NCI-H1092 treated with DMSO at 0.1 percent for 48 hours (cell line): ENCODE data around the gene CCDC122.
A peak's percentile ranks its signal among the peaks of the same experiment; 100 is the strongest.

Source experiments
- DNase-seq: peaks from one replicate; lab custom pipeline; 2025; lab: John Stamatoyannopoulos, UW

CCDC122 gene

GRCh38 chr13:43878892-43879754, at the start of gene CCDC122:
Gene CCDC122, minus strand, starts transcription at chr13:43879740. Its CDS starts 10,364 bp downstream, at chr13:43869376.
- DNase-seq: peak; percentile 52

- DNase-seq: no peak
Measured at GRCh38 chr13:43924549-43925245, 45.2 kb upstream of the CCDC122 start.

GRCh38 chr13:43920965-43921674, 41.6 kb upstream of the CCDC122 start:
- no peak for DNase-seq

GRCh38 chr13:43918636-43919035, 39.1 kb upstream of the CCDC122 start:
- DNase-seq: no peak

- DNase-seq: no peak
Measured at GRCh38 chr13:43916828-43917227, 37.3 kb upstream of the CCDC122 start.

- DNase-seq: no peak
Measured at GRCh38 chr13:43915451-43915850, 35.9 kb upstream of the CCDC122 start.

- no peak for DNase-seq
Measured at GRCh38 chr13:43911871-43912270, 32.3 kb upstream of the CCDC122 start.

- no peak for DNase-seq
Measured at GRCh38 chr13:43911278-43911677, 31.7 kb upstream of the CCDC122 start.

- no peak for DNase-seq
Measured at GRCh38 chr13:43910856-43911255, 31.3 kb upstream of the CCDC122 start.

- DNase-seq: peak; percentile 29
Measured at GRCh38 chr13:43908156-43909126, 28.9 kb upstream of the CCDC122 start.

- DNase-seq: peak; percentile 57
Measured at GRCh38 chr13:43905435-43906031, 26.0 kb upstream of the CCDC122 start.

- DNase-seq: no peak
Measured at GRCh38 chr13:43895940-43896339, 16.4 kb upstream of the CCDC122 start.

- no peak for DNase-seq
Measured at GRCh38 chr13:43894438-43894837, 14.9 kb upstream of the CCDC122 start.

- DNase-seq: no peak
Measured at GRCh38 chr13:43884222-43884621, 4.7 kb upstream of the CCDC122 start.

GRCh38 chr13:43883631-43884030, 4.1 kb upstream of the CCDC122 start:
- no peak for DNase-seq

GRCh38 chr13:43881580-43881979, 2.0 kb upstream of the CCDC122 start:
- no peak for DNase-seq

GRCh38 chr13:43880926-43881325, 1.4 kb upstream of the CCDC122 start:
- no peak for DNase-seq

- DNase-seq: no peak
Measured at GRCh38 chr13:43880214-43880855, 795 bp upstream of the CCDC122 start.

- no peak for DNase-seq
Measured at GRCh38 chr13:43879755-43880181, 228 bp upstream of the CCDC122 start, which contains the start of gene LACC1. Gene LACC1, plus strand, starts transcription at chr13:43879904. Its CDS starts 1,082 bp downstream, at chr13:43880986.

GRCh38 chr13:43877766-43878165, 1.8 kb downstream of the CCDC122 start:
- peak; percentile 3 for DNase-seq
